ENCODE results near the gene PAGE3.

PAGE3 gene, protein sequence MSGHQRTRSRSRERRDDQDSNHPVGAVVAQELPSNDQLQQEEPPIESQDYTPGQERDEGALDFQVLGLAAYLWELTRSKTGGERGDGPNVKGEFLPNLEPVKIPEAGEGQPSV

DNA sequence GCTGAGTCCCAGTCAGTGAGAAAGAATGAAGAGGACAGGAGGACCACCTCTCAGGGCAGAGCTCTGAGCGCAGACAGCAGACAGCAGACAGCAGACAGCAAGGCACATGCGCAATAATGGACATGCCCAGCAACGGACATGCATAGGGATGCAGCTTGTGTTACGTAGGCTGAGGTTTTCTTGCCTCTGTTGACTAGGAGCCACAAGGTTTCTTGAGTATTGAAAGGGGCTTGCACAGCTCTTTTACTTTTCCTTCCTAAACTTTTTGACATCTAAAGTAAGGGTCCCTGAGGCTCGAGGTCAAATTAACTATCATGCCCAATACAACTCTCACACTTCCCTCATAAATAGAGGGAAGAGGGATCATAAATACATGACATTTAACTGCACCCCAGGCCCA is at the start of gene PAGE3:
TSS of gene PAGE3 (minus strand) at position 101 of the 400 bp plus-strand sequence. CDS start 1,013 bp downstream, outside the sequence.
- DNase-seq (ENCODE audit: low read depth): no peak

DNA sequence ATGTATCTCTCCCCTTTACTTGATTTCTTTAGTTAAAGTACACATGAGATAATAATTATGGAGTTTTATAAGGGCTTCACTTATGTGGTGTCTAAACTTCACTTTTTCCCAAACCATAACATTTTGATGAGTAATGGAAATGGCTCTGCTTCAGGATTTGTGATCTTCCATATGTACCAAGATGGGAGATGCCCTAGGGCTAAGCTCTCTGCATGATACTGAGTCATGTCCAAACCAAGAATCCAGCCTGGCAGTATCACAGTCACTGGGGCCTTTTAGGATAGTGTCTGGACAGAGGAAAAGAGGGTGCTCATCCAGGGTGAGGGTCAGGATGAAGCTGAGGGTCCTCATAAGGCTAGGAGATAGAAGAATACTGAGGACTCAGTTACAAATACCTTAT is 47.9 kb upstream of the PAGE3 start:
- no peak for DNase-seq (ENCODE audit: low read depth)

DNA sequence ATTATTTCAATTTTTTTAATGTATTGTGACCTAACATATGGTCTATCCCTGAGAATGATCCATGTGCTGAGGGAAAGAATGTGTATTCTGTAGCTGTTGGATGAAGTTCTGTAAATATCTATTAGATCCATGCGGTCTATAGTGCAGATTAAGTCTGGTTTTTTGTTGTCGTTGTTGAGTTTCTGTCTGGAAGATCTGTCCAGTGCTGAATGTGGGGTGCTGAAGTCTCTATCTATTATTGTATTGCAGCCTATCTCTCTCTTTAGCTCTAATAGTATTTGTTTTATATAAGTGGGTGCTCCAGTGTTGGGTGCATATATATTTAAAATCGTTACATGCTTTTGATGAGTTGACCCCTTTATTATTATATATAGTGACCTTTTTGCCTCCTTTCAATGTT is 26.2 kb upstream of the PAGE3 start:
- no peak for DNase-seq (ENCODE audit: low read depth)

DNA sequence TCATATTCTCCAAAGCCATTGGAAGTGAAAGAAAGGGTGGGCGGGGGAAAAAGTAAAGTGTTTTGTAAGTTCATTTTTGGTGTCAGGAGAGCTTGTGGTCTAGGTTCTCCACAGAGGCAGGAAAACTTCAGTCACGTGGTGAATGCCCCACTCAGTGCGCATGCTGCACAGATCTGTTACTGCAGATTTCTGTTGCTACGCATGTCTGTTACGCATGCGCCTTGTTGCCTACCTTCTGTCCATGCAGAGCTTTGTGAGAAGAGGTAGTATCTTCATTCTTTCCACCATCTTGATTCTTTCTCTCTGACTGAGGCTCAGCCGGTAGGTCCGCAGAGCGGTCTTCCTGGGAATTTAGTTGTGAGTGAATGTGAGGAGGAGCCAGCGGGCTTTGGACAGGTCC is 15.1 kb upstream of the PAGE3 start:
- no peak for DNase-seq (ENCODE audit: low read depth)

DNA sequence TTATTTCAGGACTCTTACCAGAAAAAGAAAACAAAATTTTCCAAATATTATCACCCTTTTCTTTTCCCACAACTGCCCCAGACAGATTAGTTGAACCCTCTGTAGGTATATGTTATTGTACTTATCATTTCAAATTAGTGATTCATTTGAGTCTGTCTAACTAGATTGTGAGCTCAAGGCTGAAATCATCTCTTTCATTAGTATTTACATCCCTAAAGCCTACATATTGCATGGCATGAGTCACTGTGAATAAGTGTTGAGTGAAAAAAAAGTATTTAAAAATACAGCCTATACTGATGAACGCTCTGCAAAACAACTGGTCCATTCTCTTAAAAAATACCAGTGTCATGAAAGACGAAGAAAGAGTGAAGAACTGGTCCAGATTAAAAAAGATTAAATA is 3.9 kb downstream of the PAGE3 start:
- no peak for DNase-seq (ENCODE audit: low read depth)

DNA sequence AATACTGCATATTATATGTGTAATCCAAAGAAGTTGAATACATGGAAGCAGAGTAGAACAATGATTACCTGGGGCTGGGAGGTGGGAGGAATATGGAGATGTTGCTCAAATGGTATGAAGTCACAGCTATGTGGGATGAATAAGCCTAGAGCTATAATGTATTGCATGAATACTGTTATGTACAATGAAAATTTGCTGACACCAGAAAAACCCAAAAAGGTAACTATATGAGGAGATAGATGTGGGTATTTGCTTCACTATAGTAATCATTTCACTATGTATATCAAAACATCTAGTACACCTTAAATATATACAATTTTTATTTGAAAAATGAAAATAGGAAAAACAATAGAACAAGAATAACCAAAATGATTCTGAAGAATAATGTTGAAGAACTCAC is 11.2 kb downstream of the PAGE3 start:
- no peak for DNase-seq (ENCODE audit: low read depth)

DNA sequence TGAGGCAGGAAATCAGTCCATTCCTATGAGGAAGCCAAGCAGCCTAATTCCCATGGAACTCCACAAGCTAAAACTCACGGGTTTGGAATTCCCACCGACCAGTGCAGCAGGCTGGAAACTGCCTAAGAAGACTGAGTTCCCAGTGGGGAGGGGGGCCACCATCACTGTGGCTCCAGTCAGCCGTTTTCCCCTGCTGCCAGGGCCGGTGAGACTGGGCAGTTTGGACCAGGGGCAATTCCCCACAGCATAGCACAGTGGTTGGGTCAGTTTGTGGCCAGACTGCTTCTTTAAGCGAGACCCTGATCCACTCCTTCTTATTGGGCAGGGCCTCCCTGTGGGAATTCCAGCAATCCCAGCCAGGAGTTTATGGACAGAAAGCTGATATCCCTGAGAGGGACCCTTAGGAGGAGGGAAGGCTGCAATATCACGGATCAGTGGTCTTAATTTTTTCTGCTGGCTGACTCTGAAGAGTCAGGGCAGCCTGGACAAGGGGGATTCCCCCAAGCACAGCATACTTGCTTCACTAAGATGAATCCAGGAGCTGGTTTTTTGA is 23.9 kb downstream of the PAGE3 start:
- DNase-seq (ENCODE audit: low read depth): no peak

DNA sequence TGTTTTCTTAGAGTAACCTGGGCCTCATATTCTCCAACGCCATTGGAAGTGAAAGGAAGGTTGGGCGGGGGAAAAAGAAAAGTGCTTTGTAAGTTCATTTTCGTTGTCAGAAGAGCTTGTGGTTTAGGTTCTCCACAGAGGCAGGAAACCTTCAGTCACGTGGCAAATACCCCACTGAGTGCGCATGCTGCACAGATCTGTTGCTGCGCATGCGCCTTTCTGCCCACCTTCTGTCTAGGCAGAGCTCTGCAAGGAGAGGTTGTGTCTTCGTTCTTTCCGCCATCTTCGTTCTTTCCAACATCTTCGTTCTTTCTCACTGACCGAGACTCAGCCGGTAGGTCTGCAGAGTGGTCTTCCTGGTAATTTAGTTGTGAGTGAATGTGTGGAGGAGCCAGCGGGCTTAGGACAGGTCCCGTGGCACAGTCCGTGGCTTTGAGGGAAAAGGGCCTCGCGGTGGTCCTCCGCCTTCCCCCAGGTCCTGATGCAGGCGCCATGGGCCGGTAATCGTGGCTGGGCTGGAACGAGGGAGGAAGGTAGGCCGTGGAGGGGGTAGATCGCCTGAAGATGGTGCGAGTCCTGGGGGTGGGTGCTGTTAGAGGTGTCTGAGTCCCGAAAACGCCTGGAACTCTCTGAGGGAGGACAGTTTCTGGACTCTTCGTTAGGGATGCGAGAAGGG is 44.5 kb downstream of the PAGE3 start, which contains the start of gene PAGE5:
TSS of gene PAGE5 (plus strand) at position 228 of the 676 bp plus-strand sequence. CDS start 1,037 bp downstream, outside the sequence.
- no peak for DNase-seq (ENCODE audit: low read depth)

DNA sequence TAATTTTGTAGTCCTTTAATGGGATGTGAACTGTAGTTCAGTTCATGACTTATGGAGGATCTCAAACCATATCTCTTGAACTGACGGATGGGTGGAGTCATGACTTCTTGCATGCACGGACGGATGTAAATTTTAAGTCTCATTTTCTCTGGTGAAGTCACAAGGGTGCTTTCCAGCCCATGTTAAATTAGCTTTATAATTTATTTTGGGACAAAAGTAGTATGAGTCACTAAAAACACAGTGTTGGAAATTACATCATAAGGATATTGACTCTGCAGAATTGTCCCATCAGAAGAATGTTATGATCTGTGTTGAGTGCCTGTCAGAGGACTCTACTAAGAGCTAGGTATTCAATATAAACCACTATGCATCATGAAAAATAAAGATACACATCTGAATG is 51.3 kb downstream of the PAGE3 start:
- no peak for DNase-seq (ENCODE audit: low read depth)

DNA sequence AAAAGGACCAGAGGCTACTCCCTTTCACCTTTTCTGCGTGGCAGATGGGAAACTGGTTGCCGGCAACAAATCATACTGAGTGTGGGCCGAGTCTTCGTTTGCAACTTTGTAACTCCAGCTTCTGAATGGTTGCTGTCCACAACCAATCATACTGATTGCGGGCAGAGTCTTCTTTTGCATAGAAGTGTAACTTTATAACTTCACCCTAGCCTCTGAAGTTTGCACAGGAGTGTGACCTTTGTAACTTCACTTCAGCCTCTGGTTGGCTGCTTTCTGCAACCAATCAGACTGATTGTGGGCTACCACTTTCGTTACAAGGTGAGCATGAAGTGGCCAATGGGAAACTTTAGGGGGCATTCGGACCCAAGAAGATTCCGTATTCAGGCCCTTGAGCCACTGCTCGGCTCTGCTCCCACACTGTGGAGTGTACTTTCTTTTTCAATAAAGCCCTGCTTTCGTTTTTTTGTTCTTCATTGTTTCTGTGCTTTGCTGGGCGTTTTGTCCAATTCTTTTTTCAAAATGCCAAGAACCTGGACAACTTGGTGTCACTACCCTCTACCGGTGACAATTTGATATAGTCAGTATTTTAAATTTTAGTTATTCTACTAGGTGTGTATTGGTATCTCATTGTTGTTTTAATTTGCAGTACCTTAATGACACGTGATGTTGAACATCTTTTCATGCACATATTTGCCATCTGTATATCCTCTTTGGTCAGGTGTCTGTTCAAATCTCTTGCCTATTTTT is 53.6 kb downstream of the PAGE3 start:
- DNase-seq (ENCODE audit: low read depth): no peak

Data from fibroblast of the conjunctiva (primary cell).